ENCODE results near the gene NF2.

NF2 gene

DNA sequence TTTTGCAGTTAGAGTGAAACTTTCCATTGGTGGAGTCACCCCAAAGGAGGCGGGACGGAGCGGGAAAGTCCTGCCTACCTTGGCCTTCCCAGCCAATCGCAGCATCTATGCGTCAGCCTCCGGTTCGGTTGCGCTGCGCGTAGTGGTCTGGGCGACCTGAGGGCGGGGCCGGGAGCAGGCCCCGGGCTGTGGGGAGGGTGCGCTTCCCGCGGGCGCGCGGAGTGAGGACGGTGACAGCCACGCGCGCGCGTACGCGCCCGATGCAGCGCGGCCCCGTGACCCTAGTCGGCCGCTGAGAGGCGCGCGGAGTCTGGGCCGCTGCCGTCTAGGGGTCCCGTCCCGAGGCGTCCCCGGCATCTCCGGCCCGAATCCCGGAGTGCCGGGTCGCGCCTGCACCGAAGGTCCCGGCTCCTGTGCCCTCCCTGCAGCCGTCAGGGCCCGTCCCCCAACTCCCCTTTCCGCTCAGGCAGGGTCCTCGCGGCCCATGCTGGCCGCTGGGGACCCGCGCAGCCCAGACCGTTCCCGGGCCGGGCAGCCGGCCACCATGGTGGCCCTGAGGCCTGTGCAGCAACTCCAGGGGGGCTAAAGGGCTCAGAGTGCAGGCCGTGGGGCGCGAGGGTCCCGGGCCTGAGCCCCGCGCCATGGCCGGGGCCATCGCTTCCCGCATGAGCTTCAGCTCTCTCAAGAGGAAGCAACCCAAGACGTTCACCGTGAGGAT lies at the start of gene NF2:
Gene NF2 (plus strand): TSS at position 276 of the 718 bp plus-strand sequence. CDS start 366 bp downstream, at position 642.
- Histone ChIP-seq H3K79me2 (peaks cover 26% of the 10 kb centered on the region), H3K27me3 (ENCODE audit: control insufficient read depth, insufficient read depth, low read length) (no peaks in the 10 kb centered on the region), H3K9ac (peak within 1 kb of the TSS; percentile 94), H3K36me3 (ENCODE audit: control insufficient read depth, insufficient read depth, low read length) (no peaks in the 10 kb centered on the region), H3K27ac (peak within 1 kb of the TSS; percentile 86), H2AFZ (peak within 1 kb of the TSS; percentile 92), H3K4me1 (peaks cover 6% of the 10 kb centered on the region), H3K4me2 (ENCODE audit: low read length) (peak within 1 kb of the TSS; percentile 95), H3K9me3 (ENCODE audit: control insufficient read depth, low read length) (no peaks in the 10 kb centered on the region), H3K4me3 (ENCODE audit: low read depth, low read length) (peak within 1 kb of the TSS; percentile 96)
- TF ChIP-seq, protein P1, sequence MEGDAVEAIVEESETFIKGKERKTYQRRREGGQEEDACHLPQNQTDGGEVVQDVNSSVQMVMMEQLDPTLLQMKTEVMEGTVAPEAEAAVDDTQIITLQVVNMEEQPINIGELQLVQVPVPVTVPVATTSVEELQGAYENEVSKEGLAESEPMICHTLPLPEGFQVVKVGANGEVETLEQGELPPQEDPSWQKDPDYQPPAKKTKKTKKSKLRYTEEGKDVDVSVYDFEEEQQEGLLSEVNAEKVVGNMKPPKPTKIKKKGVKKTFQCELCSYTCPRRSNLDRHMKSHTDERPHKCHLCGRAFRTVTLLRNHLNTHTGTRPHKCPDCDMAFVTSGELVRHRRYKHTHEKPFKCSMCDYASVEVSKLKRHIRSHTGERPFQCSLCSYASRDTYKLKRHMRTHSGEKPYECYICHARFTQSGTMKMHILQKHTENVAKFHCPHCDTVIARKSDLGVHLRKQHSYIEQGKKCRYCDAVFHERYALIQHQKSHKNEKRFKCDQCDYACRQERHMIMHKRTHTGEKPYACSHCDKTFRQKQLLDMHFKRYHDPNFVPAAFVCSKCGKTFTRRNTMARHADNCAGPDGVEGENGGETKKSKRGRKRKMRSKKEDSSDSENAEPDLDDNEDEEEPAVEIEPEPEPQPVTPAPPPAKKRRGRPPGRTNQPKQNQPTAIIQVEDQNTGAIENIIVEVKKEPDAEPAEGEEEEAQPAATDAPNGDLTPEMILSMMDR (IDR thresholded peaks at IDR 0.05) = no peak

DNA sequence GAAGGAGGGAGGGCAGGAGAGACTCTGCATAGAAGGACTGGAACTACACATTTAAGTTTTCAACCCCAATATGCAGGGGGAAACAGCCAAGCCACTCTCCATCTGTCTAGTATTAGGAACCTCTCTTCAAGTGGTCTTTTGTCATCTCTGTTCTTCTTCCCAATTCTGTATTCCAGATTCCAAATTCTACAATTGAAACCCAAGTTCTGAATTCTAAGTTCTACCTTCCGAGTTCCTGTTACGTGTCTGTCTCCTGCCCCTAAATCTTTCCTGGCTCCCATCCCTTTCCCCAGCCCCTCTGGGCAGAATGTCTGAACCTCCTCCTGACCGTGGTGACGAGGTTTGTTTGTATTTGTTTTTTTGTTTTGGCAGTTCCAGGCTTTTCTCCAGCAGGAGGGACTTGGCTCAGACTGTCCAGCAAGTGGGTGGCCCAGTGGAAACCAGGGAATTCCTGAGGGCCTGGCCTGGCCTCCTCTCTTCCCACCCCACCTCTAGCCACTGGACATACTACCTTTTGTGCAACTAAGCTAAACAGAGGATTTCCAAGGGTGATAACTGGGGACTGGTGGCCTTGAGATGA lies 48.3 kb upstream of the NF2 start:
- H3K27me3 ChIP-seq (ENCODE audit: control insufficient read depth, insufficient read depth, low read length) = no peaks in the 10 kb centered on the region
- no peak overlapping the region for H3K27ac ChIP-seq
- TF ChIP-seq, protein P1 (IDR thresholded peaks at IDR 0.05) = no peak
- H3K4me3 ChIP-seq (ENCODE audit: low read depth, low read length) = no peak overlapping the region
- H3K9ac ChIP-seq = no peak overlapping the region
- H3K9me3 ChIP-seq (ENCODE audit: control insufficient read depth, low read length) = no peaks in the 10 kb centered on the region
- H3K79me2 ChIP-seq = no peaks in the 10 kb centered on the region
- H2AFZ ChIP-seq = no peak overlapping the region
- H3K4me1 ChIP-seq = no peaks in the 10 kb centered on the region
- H3K36me3 ChIP-seq (ENCODE audit: control insufficient read depth, insufficient read depth, low read length) = no peaks in the 10 kb centered on the region
- peak overlapping the region; percentile 44 for H3K4me2 ChIP-seq (ENCODE audit: low read length)

DNA sequence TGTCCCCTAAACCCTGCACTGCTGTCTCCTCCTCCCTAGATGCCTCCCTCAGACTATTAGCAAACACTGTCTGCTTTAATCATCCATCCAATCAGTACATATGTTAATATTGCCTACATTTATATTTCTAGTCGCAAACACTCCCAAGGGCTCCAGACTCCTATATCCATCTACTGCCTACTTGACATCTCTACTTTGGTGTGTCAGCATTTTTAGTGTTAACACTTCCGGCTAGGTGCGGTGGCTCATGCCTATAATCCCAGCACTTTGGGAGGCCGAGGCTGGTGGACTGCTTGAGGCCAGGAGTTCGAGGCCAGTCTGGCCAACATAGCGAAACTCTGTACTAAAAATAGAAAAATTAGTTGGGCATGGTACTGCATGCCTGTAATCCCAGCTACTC lies 44.4 kb upstream of the NF2 start:
- no peaks in the 10 kb centered on the region for H3K36me3 ChIP-seq (ENCODE audit: control insufficient read depth, insufficient read depth, low read length)
- no peak overlapping the region for H2AFZ ChIP-seq

DNA sequence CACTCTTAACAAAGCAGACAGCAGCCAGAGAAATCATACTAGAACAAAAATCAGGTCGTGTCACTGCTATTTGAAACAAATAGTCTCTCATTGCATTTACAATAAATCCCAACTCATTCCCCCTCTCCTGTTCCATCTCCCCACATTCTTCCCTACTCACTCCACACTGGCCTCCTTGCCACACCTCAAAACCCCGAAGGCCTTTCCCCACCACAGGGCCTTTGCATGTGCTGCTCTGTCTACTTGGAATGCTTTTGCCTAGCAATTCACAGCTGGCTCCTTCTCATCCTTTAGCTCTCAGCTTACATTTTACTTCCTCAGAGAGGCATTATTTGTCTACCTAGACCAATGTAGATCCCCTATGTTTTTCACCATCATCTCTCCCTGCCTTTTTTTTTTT lies 43.6 kb upstream of the NF2 start:
- no peak overlapping the region for H3K4me3 ChIP-seq (ENCODE audit: low read depth, low read length)
- H3K4me1 ChIP-seq = no peaks in the 10 kb centered on the region
- H3K27ac ChIP-seq = no peak overlapping the region
- H3K79me2 ChIP-seq = no peaks in the 10 kb centered on the region
- no peaks in the 10 kb centered on the region for H3K27me3 ChIP-seq (ENCODE audit: control insufficient read depth, insufficient read depth, low read length)
- no peak overlapping the region for H2AFZ ChIP-seq
- no peak overlapping the region for H3K9ac ChIP-seq
- H3K4me2 ChIP-seq (ENCODE audit: low read length) = no peak overlapping the region
- no peaks in the 10 kb centered on the region for H3K36me3 ChIP-seq (ENCODE audit: control insufficient read depth, insufficient read depth, low read length)
- H3K9me3 ChIP-seq (ENCODE audit: control insufficient read depth, low read length) = no peaks in the 10 kb centered on the region
- TF ChIP-seq, protein P1 (IDR thresholded peaks at IDR 0.05) = no peak

More for the DNA sequence above, 44.4 kb upstream of the NF2 start:
- no peaks in the 10 kb centered on the region for H3K79me2 ChIP-seq
- H3K27me3 ChIP-seq (ENCODE audit: control insufficient read depth, insufficient read depth, low read length) = no peaks in the 10 kb centered on the region
- no peak overlapping the region for H3K27ac ChIP-seq
- H3K9me3 ChIP-seq (ENCODE audit: control insufficient read depth, low read length) = no peaks in the 10 kb centered on the region
- H3K4me1 ChIP-seq = no peaks in the 10 kb centered on the region
- H3K4me3 ChIP-seq (ENCODE audit: low read depth, low read length) = no peak overlapping the region
- H3K4me2 ChIP-seq (ENCODE audit: low read length) = no peak overlapping the region
- TF ChIP-seq, protein P1 (IDR thresholded peaks at IDR 0.05) = no peak
- H3K9ac ChIP-seq = no peak overlapping the region
